ENCODE results near the gene MCM5.

DNA sequence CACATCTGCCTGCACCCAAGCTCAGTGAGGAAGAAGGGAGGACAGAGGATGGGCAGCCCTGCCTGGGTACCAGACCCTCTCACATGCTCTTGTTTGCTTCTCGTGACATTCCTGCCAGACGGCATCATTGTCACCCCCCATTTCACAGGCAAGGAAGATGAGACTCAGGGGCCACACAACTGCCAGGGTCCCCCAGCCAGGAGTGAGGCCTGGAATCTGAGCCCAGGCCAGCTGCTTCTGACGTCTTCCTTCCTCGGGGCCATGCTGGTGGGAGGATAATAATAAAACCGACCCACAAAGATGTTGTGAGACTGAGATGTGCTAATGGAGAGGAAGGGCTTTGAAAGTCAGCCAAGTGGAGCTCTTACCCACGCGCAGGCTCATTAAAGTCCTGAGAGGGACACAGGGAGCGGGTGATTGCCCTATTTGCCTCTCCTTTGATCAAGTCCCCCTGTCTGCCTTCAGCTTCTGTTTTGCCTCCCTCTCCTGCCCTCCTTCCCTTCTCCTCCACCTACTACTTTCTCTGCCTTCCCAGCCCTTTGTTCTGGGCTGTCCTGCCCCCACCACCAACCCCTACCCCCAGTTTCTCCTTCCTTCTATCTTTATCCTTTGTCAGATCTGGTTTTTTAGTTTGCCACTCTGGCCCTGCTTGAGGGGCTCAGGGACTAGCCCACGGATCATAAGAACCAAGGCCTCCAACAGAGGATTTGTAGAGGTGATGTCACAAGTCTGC lies 62.7 kb downstream of the MCM5 start:
- TF ChIP-seq, protein P1, sequence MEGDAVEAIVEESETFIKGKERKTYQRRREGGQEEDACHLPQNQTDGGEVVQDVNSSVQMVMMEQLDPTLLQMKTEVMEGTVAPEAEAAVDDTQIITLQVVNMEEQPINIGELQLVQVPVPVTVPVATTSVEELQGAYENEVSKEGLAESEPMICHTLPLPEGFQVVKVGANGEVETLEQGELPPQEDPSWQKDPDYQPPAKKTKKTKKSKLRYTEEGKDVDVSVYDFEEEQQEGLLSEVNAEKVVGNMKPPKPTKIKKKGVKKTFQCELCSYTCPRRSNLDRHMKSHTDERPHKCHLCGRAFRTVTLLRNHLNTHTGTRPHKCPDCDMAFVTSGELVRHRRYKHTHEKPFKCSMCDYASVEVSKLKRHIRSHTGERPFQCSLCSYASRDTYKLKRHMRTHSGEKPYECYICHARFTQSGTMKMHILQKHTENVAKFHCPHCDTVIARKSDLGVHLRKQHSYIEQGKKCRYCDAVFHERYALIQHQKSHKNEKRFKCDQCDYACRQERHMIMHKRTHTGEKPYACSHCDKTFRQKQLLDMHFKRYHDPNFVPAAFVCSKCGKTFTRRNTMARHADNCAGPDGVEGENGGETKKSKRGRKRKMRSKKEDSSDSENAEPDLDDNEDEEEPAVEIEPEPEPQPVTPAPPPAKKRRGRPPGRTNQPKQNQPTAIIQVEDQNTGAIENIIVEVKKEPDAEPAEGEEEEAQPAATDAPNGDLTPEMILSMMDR (conservative IDR thresholded peaks at IDR 0.05): no peak
- TF ChIP-seq ZFX (IDR thresholded peaks at IDR 0.05): no peak

Measured in C4-2B (cell line).